H7 (cell line): ENCODE measurements around the gene POLR2H. TPM values are rescaled to one million over a fixed set of nuclear protein-coding genes. Genes with fewer than 3 reads are reported as not detected.

Experiments used
- DNase-seq: peaks from one replicate; pipeline ENCODE4 v3.0.0; 2012
- H3K27me3 ChIP-seq: 2 replicates; pipeline ENCODE4 v1.6.0; 2011; ENCODE audit warnings: mild to moderate bottlenecking, low read length; ENCODE audit not compliant: control insufficient read depth, insufficient read depth
- H3K36me3 ChIP-seq: replicated peaks from 2 replicates; pipeline ENCODE4 v1.5.1; 2011; ENCODE audit warnings: low read length; ENCODE audit not compliant: control insufficient read depth, insufficient read depth
- H3K4me3 ChIP-seq: 2 replicates; pipeline ENCODE4 v1.5.1; 2011; ENCODE audit warnings: low read depth, mild to moderate bottlenecking, control low read depth, low read length, moderate library complexity; ENCODE audit not compliant: insufficient read depth
- total RNA-seq: library from RNA; depleted of rRNA; stranded (reverse); fragments of >200 nt; shearing (Covaris generic); gene quantifications from 2 replicates; pipeline ENCODE4 v1.2.3, GENCODE V29; 2014

Gene POLR2H
- total RNA-seq, 1 experiment from 2014 or later: 92.8 TPM

GRCh38 chr3:184366619-184367289, 5.2 kb downstream of the POLR2H start:
- H3K27me3 ChIP-seq: no peaks in the 10 kb centered on the region

GRCh38 chr3:184368116-184368515, 6.6 kb downstream of the POLR2H start:
- Histone ChIP-seq H3K4me3 (no peak overlapping the region), H3K27me3 (no peaks in the 10 kb centered on the region), H3K36me3 (peaks cover 16% of the 10 kb centered on the region)
- DNase-seq: no peak

More at GRCh38 chr3:184366619-184367289, 5.2 kb downstream of the POLR2H start:
- Histone ChIP-seq H3K36me3 (peaks cover 16% of the 10 kb centered on the region), H3K4me3 (no peak overlapping the region)
- no peak for DNase-seq

- Histone ChIP-seq H3K4me3 (no peak overlapping the region), H3K27me3 (no peaks in the 10 kb centered on the region), H3K36me3 (peaks cover 16% of the 10 kb centered on the region)
- no peak for DNase-seq
Observed at GRCh38 chr3:184368586-184369183, 7.2 kb downstream of the POLR2H start.

- Histone ChIP-seq H3K27me3 (no peaks in the 10 kb centered on the region; the same call in 1 of the 2 replicates), H3K4me3 (no peak overlapping the region), H3K36me3 (peaks cover 8% of the 10 kb centered on the region)
- DNase-seq: peak; percentile 90
Observed at GRCh38 chr3:184371570-184372018, 10.1 kb downstream of the POLR2H start.

DNA sequence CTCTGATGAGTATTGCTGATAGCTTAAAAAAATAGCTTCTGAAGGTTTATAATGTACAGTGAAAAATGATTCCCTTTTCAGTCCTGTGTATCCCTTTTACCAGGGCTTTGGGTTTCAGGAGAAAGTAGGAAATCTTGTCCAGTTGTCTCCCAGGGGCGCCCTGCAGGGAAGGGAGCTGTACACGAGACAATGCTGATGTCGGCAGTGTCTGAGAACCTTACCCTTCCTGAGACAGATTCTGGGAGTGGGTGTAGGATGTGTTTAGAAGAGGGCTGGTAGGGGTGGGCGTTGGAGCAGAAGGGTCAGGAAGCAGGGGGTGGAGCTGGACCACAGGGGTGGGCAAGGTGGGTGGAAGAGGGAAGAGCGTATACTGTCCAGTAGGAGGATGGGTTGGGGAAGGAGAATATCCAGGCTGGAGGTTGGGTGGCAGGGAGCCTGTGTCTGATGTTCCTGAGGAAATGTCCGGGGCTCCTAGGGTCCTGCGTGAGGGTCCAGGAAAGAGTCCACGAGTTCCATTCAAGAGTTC, 10.8 kb downstream of the POLR2H start:
- DNase-seq: no peak
- Histone ChIP-seq H3K27me3 (no peaks in the 10 kb centered on the region; the same call in 1 of the 2 replicates), H3K36me3 (peaks cover 4% of the 10 kb centered on the region), H3K4me3 (no peak overlapping the region)

DNA sequence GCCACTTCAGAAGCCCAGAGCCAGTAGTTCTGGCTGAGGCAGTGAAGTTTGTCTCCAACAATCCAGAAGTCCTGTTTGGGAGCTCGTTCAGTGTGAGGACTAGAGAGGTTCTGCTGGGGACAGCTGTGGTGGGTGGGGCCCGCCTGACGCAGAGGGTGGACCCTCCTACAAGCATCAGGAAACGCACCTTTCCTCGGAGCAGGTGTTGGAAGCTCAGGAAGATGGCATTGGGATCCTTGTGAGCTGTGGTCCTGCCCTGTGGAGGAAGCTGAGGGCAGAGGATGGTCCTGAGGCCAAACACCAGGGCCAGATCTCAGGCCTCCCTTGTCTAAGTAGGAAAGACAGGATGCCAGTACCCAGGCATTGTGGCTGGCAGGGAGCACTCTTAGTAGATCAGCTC, 11.4 kb downstream of the POLR2H start:
- peaks cover 4% of the 10 kb centered on the region for H3K36me3 ChIP-seq
- H3K4me3 ChIP-seq: no peak overlapping the region
- DNase-seq: no peak
- no peaks in the 10 kb centered on the region; the same call in 1 of the 2 replicates for H3K27me3 ChIP-seq

DNA sequence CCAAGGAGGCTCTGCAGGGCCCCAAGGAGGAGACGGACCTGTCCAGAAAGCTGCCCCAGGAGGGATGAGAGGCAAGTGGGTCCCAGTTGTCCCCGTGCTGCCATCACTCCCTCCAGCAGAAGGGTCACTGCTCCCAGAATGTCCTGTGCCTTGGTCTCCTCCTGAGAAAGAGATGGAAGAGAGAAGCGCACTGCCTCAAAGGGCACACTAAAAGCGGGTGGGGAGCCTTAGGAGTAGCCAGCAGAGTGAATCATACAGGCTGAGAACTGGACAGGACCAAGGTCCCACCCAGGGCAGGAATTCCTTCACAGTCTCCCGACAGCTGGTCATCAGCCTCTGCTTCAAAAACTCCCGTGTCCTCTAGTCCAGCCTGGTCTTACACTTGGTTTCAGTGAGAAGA, 11.9 kb downstream of the POLR2H start:
- Histone ChIP-seq H3K27me3 (peaks cover 3% of the 10 kb centered on the region; the same call in 1 of the 2 replicates), H3K36me3 (peaks cover 2% of the 10 kb centered on the region), H3K4me3 (no peak overlapping the region)
- DNase-seq: no peak

- peak; percentile 37 for DNase-seq
- peaks cover 19% of the 10 kb centered on the region for H3K27me3 ChIP-seq
- no peak overlapping the region for H3K4me3 ChIP-seq
- no peaks in the 10 kb centered on the region for H3K36me3 ChIP-seq
Observed at GRCh38 chr3:184375747-184376461, 14.4 kb downstream of the POLR2H start.

DNA sequence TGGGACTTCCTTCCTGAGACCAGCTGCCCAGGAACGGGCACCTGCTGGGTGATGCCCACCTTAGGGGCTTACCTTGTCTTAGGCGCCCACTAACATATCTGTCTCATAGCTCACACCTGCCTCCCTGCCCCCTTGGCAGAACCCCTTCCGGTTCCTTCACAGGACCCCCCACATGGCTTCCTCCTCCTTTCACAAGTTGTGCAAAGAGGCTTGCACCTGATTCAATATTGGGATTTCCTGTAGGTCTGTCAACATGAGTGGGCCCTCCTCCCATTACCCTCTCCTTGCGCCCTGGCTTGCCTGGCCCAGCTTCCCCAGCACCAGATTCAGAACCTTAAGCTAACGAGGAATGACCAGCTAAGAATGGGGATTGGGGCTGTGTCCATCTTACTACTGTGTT, 15.9 kb downstream of the POLR2H start:
- no peak for DNase-seq
- H3K4me3 ChIP-seq: no peak overlapping the region
- H3K27me3 ChIP-seq: peaks cover 34% of the 10 kb centered on the region
- no peaks in the 10 kb centered on the region for H3K36me3 ChIP-seq

- Histone ChIP-seq H3K4me3 (no peak within 1 kb of the TSS), H3K27me3 (peaks cover 40% of the 10 kb centered on the region), H3K36me3 (no peaks in the 10 kb centered on the region)
- DNase-seq: peak; percentile 81
Observed at GRCh38 chr3:184377882-184378445, 16.5 kb downstream of the POLR2H start, which contains the start of gene THPO. THPO (minus strand) TSS chr3:184378207; CDS start chr3:184376259, 1,948 bp downstream.

GRCh38 chr3:184378651-184379357, 17.3 kb downstream of the POLR2H start:
- Histone ChIP-seq H3K36me3 (no peaks in the 10 kb centered on the region), H3K27me3 (peaks cover 45% of the 10 kb centered on the region), H3K4me3 (peak overlapping the region; percentile 44; the same call in 1 of the 2 replicates)
- peak; percentile 39 for DNase-seq

DNA sequence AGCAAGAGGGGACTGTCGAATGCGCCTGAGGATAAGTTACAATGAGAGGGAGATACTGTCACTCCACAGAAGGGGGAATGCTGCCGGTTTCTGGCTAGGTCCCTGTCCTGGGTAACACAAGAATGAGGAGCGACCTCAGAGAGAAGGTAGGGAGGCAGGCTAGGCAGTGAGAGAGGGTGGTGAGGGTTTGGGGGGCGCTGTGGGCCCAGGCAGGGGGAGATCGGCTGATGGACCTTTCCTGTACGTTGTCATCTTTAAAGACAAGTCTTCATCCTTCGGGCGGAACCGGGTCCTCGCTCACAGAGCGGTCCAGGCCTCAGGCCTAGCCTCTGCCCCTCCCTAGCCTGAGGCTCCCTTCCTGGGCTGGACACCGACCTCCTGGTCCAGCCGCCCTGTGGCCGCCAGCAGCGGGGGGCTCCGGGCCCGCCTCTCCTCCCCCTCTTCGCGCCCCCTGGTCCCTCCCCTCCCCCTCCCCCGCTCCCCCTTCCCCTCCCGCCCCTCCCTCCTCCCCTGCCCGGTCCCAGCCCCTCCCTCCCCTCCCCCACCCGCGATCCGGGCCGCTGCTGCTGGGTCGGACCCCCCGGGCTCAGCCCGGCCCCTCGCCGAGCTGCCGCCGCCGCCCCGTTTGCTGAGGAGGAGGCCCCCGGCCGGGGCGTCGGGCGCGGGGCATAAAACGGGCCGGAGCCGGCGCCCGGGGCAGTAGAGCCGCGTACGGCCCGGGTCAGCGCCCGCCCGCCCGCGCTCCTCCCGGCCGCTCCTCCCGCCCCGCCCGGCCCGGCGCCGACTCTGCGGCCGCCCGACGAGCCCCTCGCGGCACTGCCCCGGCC, 18.1 kb downstream of the POLR2H start, which contains the start of gene CHRD:
Gene CHRD (plus strand): TSS at position 697 of the 827 bp plus-strand sequence. CDS start 265 bp downstream, outside the sequence.
- Histone ChIP-seq H3K36me3 (no peaks in the 10 kb centered on the region), H3K27me3 (peaks cover 45% of the 10 kb centered on the region), H3K4me3 (peak within 1 kb of the TSS; percentile 44)
- peak; percentile 85 for DNase-seq

- Histone ChIP-seq H3K4me3 (peak overlapping the region; percentile 43), H3K36me3 (no peaks in the 10 kb centered on the region), H3K27me3 (peaks cover 45% of the 10 kb centered on the region)
- peak; percentile 97 for DNase-seq
Observed at GRCh38 chr3:184380185-184380626, 18.7 kb downstream of the POLR2H start.
